Effector CD4-positive, alpha-beta T cell (primary cell): ENCODE measurements around the gene WDR87.
"Not testable (repeated sequence)": the region's sequence is repeated elsewhere in the genome, so short reads cannot be mapped to it uniquely, and the experiment has no call there.

Experiments
- DNase-seq: peaks from one replicate; pipeline ENCODE4 v3.0.0-alpha.2; 2020

WDR87 gene

DNA sequence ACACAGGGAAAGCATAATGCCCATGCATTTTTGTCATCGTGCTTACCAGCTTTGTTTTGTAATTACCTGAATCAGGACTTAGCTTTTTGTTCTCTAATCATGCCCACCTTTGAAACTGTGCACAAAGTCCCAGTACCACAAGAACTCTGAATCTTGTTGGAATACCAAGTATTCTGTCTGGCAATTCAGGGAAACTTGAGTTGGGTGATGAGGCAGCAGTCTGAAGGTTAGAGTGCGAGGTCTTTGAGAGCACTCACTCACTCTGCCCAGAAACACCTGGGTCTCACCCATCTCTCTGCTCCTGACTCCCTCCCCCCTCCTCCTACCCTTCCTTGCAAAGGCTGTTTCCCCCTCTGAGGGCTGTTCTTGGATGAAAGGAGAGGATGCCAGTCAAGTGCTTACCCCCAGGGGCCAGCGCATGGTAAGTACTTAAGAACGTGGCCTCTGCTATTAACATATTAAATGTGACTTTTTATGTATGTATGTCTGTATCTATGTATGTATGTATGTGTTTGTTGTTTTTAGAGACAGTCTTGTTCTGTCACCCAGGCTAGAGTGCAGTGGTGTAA is 23.0 kb upstream of the WDR87 start:
- DNase-seq, result no peak

- DNase-seq, result no peak
Observed at GRCh38 chr19:37928527-37929286, 22.3 kb upstream of the WDR87 start.

DNA sequence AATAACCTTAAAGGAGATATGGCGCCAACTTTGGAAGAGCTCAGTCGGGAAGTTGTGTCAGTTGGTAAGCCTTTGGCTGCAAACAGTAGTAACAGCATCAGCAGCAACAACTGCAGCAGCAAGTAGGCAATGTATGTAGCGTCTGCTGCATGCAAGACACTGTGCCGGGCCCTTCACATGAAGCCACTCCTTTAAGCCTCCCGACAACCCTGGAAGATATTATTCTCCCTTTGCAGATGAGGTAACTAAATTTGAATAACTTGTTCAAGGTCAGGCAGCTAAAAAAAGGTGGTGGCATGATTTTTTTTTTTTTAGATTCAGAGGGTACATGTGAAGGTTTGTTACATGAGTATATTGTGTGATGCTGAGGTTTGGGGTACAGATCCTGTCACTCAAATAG is 20.3 kb upstream of the WDR87 start:
- DNase-seq, result no peak

DNA sequence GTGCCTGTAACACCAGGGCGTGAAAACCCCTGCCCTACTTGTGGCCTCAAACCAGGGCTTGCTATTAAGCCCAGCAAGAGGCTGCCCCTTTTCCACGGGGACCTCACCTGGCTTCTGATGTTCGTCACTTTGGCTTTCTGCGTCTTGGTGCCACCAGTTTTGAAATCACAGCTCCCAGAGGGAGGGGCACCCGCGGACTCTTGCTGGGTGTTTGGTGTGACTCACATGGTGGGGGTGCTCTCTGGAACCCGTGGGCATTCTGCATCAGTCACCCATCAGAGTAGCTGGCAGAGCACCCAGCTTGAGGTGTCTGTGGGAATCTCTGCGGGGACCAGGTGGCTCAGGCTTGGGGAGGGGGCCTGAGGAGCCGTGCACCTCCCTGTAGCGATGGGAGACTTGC is 19.9 kb upstream of the WDR87 start:
- DNase-seq, result no peak

- no peak for DNase-seq
Observed at GRCh38 chr19:37925212-37925611, 18.8 kb upstream of the WDR87 start.

DNA sequence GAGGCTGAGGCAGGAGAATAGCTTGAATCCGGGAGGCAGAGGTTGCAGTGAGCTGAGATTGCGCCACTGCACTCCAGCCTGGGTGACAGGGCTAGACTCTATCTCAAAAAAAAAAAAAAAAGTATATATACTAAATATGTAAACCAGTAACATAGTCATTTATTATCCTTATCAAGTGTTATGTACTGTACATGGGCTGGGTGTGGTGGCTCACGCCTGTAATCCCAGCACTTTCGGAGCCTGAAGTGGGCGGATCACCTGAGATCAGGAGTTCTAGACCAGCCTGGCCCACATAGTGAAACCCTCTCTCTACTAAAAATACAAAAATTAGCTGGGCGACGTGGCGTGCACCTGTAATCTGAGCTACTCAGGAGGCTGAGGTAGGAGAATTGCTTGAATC is 18.2 kb upstream of the WDR87 start:
- not testable (repeated sequence) for DNase-seq

GRCh38 chr19:37920591-37921450 is 14.4 kb upstream of the WDR87 start:
- DNase-seq, result no peak

GRCh38 chr19:37914908-37915307 is 8.5 kb upstream of the WDR87 start:
- DNase-seq, result no peak

GRCh38 chr19:37909661-37910199 is 3.3 kb upstream of the WDR87 start:
- DNase-seq, result no peak

GRCh38 chr19:37907735-37908455 is 1.5 kb upstream of the WDR87 start:
- DNase-seq, result no peak

- peak; percentile 91 for DNase-seq
Observed at GRCh38 chr19:37906869-37907734, 708 bp upstream of the WDR87 start, which contains the start of gene SIPA1L3. Gene SIPA1L3 (plus strand): TSS chr19:37907208. CDS start chr19:38081566, 174,358 bp downstream.

DNA sequence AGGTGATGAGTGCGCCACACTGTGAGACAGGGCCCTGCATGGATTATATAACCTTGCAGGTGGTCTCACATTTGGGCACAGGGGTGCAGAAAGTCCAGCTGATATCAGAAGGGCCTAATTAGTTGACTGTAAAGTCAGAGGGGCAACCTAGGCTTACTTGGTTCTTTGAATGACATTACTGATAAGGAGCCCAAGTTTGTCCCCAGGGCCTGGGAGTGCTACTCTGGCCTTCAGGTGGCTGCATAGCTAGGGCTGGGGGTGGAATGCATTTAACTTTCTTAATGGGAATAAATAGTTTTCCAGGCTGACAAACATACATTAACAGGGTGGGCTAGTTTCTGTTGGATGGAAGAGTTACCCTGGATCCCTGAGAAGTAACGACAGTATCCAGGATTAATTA is 3.3 kb downstream of the WDR87 start:
- no peak for DNase-seq

DNA sequence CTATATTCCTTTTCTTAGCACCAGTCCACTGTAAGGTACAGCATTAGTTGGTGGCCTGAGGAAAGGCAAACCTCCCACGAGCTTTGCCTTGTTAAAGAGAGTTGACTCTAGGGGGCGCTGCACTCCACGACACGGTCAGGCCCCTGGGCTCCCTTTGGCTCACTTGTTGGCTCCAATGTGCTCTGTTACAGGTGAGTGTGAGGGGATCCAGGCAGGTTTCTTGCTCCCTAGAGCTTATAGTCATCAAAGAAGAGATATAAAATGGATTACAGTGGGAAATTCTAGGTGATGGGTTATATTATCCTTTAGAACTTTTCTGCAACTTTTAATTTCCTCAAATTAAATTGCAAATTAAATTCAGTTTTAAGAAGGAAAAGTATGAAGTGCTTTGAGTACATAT is 3.7 kb downstream of the WDR87 start:
- peak; percentile 80 for DNase-seq

GRCh38 chr19:37899966-37900365 is 6.4 kb downstream of the WDR87 start:
- DNase-seq, result no peak

DNA sequence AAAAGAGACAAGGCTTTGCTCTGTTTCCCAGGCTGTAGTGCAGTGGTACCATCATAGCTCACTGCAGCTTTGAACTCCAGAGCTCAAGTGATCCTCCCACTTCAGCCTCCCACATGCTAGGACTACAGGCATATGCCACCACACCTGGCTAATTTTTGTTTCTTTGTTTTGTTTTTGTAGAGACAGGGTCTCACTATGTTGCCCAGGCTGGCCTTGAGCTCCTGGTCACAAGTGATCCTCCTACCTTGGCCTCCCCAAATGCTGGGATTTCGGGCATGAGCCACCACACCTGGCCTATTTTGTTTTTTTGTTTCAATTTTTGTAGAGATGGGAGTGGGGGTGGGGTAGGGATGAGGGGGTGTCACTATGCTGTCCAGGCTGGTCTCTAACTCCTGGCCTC is 6.9 kb downstream of the WDR87 start:
- no peak for DNase-seq

GRCh38 chr19:37896180-37896579 is 10.2 kb downstream of the WDR87 start:
- DNase-seq, result no peak

DNA sequence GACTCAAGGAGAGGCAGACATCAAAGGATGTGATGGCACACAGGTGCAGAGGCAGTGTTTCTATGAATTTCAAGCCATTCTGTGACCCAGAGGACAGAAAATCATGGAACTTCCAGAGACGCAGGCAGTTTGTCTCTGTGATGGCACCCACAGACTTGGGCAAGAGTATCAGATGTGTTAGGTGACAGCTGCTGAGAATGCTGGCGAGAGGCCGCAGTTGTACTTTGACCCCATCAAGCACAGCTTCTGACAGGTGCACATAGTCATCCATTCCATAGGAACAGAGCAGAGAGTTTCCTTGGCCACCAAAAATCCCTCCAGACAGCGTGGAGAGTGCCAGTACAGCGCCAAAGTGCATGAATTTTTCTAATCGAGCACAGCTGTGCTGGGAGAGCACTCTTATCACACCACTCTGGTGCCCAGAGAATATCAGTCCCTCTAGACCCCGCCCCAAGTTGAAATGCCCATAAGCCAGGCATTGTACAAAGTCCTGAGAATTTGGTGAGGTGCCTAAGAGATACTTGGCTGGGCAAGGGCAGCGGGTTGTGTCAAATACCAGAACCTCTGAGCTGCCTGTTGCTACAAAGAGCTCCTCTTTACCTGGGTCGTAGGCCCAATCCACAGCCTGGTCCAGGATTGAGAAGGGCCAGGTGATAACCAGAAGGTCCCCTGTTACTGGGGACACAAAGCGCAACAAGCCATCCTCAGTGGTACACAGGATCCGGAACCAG is 12.4 kb downstream of the WDR87 start:
- no peak for DNase-seq

GRCh38 chr19:37886571-37886970 is 19.8 kb downstream of the WDR87 start:
- DNase-seq, result no peak

DNA sequence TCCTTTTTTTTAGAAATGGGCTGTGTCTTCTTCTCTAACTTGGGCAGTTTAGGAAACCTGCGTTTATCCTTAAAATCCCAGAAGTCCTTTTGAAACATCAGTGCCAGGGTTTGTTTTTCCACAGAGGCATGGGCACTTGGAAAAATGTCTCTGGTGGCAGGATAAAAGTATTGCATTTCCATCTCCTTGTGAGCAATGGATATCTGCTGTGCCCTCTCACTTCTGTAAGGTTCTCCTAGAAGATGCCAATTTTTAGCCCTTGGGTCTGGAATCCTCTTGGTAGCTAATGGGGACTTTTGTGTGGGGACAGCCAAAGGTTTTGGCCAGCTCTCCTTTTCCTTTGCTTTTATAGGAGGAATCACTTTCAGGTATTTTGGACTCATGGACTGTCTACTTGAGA is 21.0 kb downstream of the WDR87 start:
- DNase-seq, result no peak

GRCh38 chr19:37877147-37877546 is 29.2 kb downstream of the WDR87 start:
- no peak for DNase-seq

GRCh38 chr19:37876032-37876431 is 30.4 kb downstream of the WDR87 start:
- DNase-seq, result no peak
